CD14-positive monocyte (primary cell): ENCODE data around the gene LSM4. TPM values are rescaled to one million over a fixed set of nuclear protein-coding genes. Genes with fewer than 3 reads are reported as not detected.

Source experiments
- DNase-seq, 3 donors: peaks; one replicate each; pipeline ENCODE4 v3.0.0-alpha.2; 2011 to 2022
- H2AFZ ChIP-seq: 2 replicates; pipeline ENCODE4 v1.6.0; 2012; ENCODE audit warnings: mild to moderate bottlenecking, low read depth, low read length, inconsistent platforms; ENCODE audit not compliant: insufficient read depth, poor library complexity, severe bottlenecking
- H3K27ac ChIP-seq, 2 donors: 1 replicate in 1 of 2; 2 replicates in 1 of 2; pipeline ENCODE4 v1.5.1; 2012 to 2013; ENCODE audit warnings: low read length in 2 of 2, control low read depth in 1 of 2, inconsistent platforms in 1 of 2, low read depth in 1 of 2, mild to moderate bottlenecking in 1 of 2
- H3K27me3 ChIP-seq, 2 donors: one replicate each; pipeline versions ENCODE4 v1.6.0 to v1.6.1; 2011 to 2013; ENCODE audit warnings: low read length in 2 of 2; ENCODE audit not compliant: control insufficient read depth in 2 of 2, insufficient read depth in 2 of 2
- H3K36me3 ChIP-seq, 2 donors: replicated peaks in 1 of 2; 1 replicate in 1 of 2; 2 replicates in 1 of 2; pipeline versions ENCODE4 v1.5.1 to v1.6.1; 2012 to 2013; ENCODE audit warnings: low read length in 2 of 2, control low read depth in 1 of 2, inconsistent platforms in 1 of 2, mild to moderate bottlenecking in 1 of 2; ENCODE audit not compliant: insufficient read depth in 2 of 2, control insufficient read depth in 1 of 2
- H3K4me1 ChIP-seq, 2 donors: 1 replicate in 1 of 2; 2 replicates in 1 of 2; pipeline versions ENCODE4 v1.5.1 to v1.6.1; 2012 to 2013; ENCODE audit warnings: low read length in 2 of 2, control low read depth in 1 of 2, inconsistent platforms in 1 of 2, mild to moderate bottlenecking in 1 of 2, moderate library complexity in 1 of 2; ENCODE audit not compliant: insufficient read depth in 2 of 2, control insufficient read depth in 1 of 2
- H3K4me2 ChIP-seq: replicated peaks from 2 replicates; pipeline ENCODE3; 2012; ENCODE audit warnings: low read length, moderate library complexity, mild to moderate bottlenecking; ENCODE audit not compliant: poor library complexity, severe bottlenecking; ENCODE audit errors: extremely low read depth
- H3K4me3 ChIP-seq, 3 experiments: fragments of 200-600 bp in 1 of 3; sonication (generic) in 1 of 3; replicated peaks in 1 of 3; 1 replicate in 2 of 3; 2 replicates in 1 of 3; pipeline ENCODE4 v1.5.1; 2011 to 2013; ENCODE audit warnings: low read length in 3 of 3, mild to moderate bottlenecking in 3 of 3, control low read depth in 2 of 3, low read depth in 2 of 3, inconsistent platforms in 1 of 3, moderate library complexity in 1 of 3
- H3K79me2 ChIP-seq: 2 replicates; pipeline ENCODE4 v1.6.0; 2012; ENCODE audit warnings: mild to moderate bottlenecking, control low read depth, inconsistent platforms, low read length, moderate library complexity; ENCODE audit not compliant: insufficient read depth
- H3K9ac ChIP-seq: 2 replicates; pipeline ENCODE4 v1.6.0; 2017; ENCODE audit warnings: low read length, mild to moderate bottlenecking; ENCODE audit not compliant: insufficient read depth, poor library complexity, severe bottlenecking
- H3K9me3 ChIP-seq, 2 donors: replicated peaks in 1 of 2; 1 replicate in 1 of 2; 2 replicates in 1 of 2; pipeline versions ENCODE4 v1.5.1 to v1.6.1; 2012 to 2013; ENCODE audit warnings: low read length in 2 of 2, control low read depth in 1 of 2; ENCODE audit not compliant: control insufficient read depth in 1 of 2, insufficient read depth in 1 of 2
- H4K20me1 ChIP-seq: 2 replicates; pipeline ENCODE4 v1.6.0; 2012; ENCODE audit warnings: mild to moderate bottlenecking, low read length, control low read depth, moderate library complexity; ENCODE audit not compliant: insufficient read depth
- H3K27ac Mint-ChIP-seq, 7 donors: one replicate each; pipeline ENCODE4 v1.8.0; 2020; ENCODE audit warnings: mild to moderate bottlenecking in 7 of 7, mixed read lengths in 7 of 7, moderate library complexity in 6 of 7, inconsistent platforms in 2 of 7
- H3K27me3 Mint-ChIP-seq, 3 donors: one replicate each; pipeline ENCODE4 v1.8.0; 2021 to 2022; ENCODE audit warnings: low read depth in 3 of 3, mild to moderate bottlenecking in 3 of 3, mixed read lengths in 3 of 3, moderate library complexity in 3 of 3, inconsistent platforms in 1 of 3
- H3K36me3 Mint-ChIP-seq, 2 donors: one replicate each; pipeline ENCODE4 v1.8.0; 2020; ENCODE audit warnings: mixed read lengths in 2 of 2, inconsistent platforms in 1 of 2, mild to moderate bottlenecking in 1 of 2
- H3K4me1 Mint-ChIP-seq: one replicate; pipeline ENCODE4 v1.8.0; 2020; ENCODE audit warnings: mild to moderate bottlenecking, mixed read lengths
- H3K4me3 Mint-ChIP-seq, 2 donors: one replicate each; pipeline ENCODE4 v1.8.0; 2020; ENCODE audit warnings: mild to moderate bottlenecking in 2 of 2, mixed read lengths in 2 of 2, moderate library complexity in 1 of 2
- H3K9me3 Mint-ChIP-seq, 7 donors: one replicate each; pipeline ENCODE4 v1.8.0; 2020 to 2022; ENCODE audit warnings: mixed read lengths in 7 of 7, mild to moderate bottlenecking in 6 of 7, moderate library complexity in 6 of 7, inconsistent platforms in 2 of 7
- WGBS: methylation state at CpG from one replicate; pipeline ENCODE4 v1.1.5; 2013; ENCODE audit warnings: missing lambda C conversion rate; ENCODE audit not compliant: insufficient coverage; 5-methylcytosine and 5-hydroxymethylcytosine counted together
- intact Hi-C, 2 donors: fragments of 100-400 bp; cut with micrococcal nuclease; formaldehyde crosslinking; loops; one replicate each; pipeline versions ENCODE4 v1.15.0 to v1.15.1; 2023
- polyA plus RNA-seq, 3 donors: library from polyadenylated mRNA; depleted of rRNA in 1 of 3; unstranded in 2 of 3; stranded (reverse) in 1 of 3; fragments of 300-500 nt in 2 of 3; fragments of >200 nt in 1 of 3; fragmentation: Illumina TruSeq in 2 of 3; gene quantifications; 1 replicate in 2 of 3; 2 replicates in 1 of 3; pipeline ENCODE4 v1.2.3, GENCODE V29; 2012 to 2021
- TF ChIP-seq, protein P1 (sequence below): fragments of 200-600 bp; IDR thresholded peaks from one replicate; pipeline ENCODE4 v1.8.0; 2022; ENCODE audit warnings: antibody characterized with exemption, mild to moderate bottlenecking

LSM4 gene
- polyA plus RNA-seq, 3 donors, result 66.5 to 143 (median 97.0) TPM

- Mint-ChIP-seq H3K27ac (peak overlapping the region in 4 of 7 donors; percentile 25 to 57 (median 33)), H3K36me3 (peaks cover 23 to 40% of the 10 kb centered on the region in 2 donors), H3K4me3 (no peak overlapping the region), H3K27me3 (peaks cover 0 to 13% (median 0%) of the 10 kb centered on the region in 3 donors), H3K4me1 (peaks cover 28% of the 10 kb centered on the region), H3K9me3 (peaks cover 0 to 1% (median 0%) of the 10 kb centered on the region in 7 donors)
- Histone ChIP-seq H3K27ac (no peak overlapping the region), H3K9ac (no peak overlapping the region), H4K20me1 (peaks cover 68% of the 10 kb centered on the region), H3K4me3 (no peak overlapping the region), H3K9me3 (no peaks in the 10 kb centered on the region), H3K4me2 (no peak overlapping the region), H3K36me3 (peaks cover 5 to 16% of the 10 kb centered on the region in 2 donors), H2AFZ (no peak overlapping the region), H3K79me2 (peaks cover 10% of the 10 kb centered on the region), H3K4me1 (peaks cover 29 to 33% of the 10 kb centered on the region in 2 donors), H3K27me3 (no peaks in the 10 kb centered on the region)
- TF ChIP-seq, protein P1, sequence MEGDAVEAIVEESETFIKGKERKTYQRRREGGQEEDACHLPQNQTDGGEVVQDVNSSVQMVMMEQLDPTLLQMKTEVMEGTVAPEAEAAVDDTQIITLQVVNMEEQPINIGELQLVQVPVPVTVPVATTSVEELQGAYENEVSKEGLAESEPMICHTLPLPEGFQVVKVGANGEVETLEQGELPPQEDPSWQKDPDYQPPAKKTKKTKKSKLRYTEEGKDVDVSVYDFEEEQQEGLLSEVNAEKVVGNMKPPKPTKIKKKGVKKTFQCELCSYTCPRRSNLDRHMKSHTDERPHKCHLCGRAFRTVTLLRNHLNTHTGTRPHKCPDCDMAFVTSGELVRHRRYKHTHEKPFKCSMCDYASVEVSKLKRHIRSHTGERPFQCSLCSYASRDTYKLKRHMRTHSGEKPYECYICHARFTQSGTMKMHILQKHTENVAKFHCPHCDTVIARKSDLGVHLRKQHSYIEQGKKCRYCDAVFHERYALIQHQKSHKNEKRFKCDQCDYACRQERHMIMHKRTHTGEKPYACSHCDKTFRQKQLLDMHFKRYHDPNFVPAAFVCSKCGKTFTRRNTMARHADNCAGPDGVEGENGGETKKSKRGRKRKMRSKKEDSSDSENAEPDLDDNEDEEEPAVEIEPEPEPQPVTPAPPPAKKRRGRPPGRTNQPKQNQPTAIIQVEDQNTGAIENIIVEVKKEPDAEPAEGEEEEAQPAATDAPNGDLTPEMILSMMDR, result no peak
- DNase-seq, result no peak
- 83% methylated on average over 1 of the region's 6 CpGs for WGBS
- intact Hi-C loops, result loop anchor here (5.0 to 10.0 kb wide), 2 partner anchors 143 to 146 kb away; partner anchors contain the start of gene SSBP4 (in 2 of the 2)
Observed at GRCh38 chr19:18271433-18271841, 51.4 kb downstream of the LSM4 start.

DNA sequence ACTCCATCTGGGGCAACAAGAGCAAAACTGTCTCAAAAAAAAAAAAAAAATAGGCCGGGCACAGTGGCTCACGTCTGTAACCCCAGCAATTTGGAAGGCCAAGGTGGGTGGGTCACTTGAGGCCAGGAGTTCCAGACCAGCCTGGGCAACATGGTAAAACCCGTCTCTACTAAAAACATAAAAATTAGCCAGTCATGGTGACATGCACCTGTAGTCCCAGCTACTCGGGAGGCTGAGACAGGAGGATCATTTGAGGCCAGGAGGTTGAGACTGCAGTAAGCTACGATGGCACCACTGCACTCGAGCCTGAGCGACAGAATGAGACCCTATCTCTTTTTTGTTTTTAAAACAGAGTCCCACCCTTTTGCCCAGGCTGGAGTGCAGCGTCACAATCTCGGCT, 52.5 kb downstream of the LSM4 start:
- H3K79me2 ChIP-seq, result peaks cover 3% of the 10 kb centered on the region
- Mint-ChIP-seq H3K9me3 (peaks cover 0 to 1% (median 0%) of the 10 kb centered on the region in 7 donors), H3K4me3 (no peak overlapping the region), H3K27me3 (peaks cover 0 to 13% (median 0%) of the 10 kb centered on the region in 3 donors), H3K36me3 (peaks cover 27 to 40% of the 10 kb centered on the region in 2 donors), H3K27ac (peak overlapping the region in 1 of 7 donors; percentile 6), H3K4me1 (peaks cover 19% of the 10 kb centered on the region)
- no peak overlapping the region for H3K9ac ChIP-seq
- no peak overlapping the region for H2AFZ ChIP-seq
- H3K27me3 ChIP-seq, result no peaks in the 10 kb centered on the region
- no peak overlapping the region for H3K27ac ChIP-seq
- H3K4me1 ChIP-seq, result peaks cover 18 to 21% of the 10 kb centered on the region in 2 donors
- TF ChIP-seq, protein P1, result no peak
- no peak for DNase-seq
- intact Hi-C loops, result loop anchor here (5.0 to 10.0 kb wide), 2 partner anchors 144 to 147 kb away; partner anchors contain the start of gene SSBP4 (in 2 of the 2)
- no peak overlapping the region for H3K4me2 ChIP-seq
- peaks cover 5 to 24% of the 10 kb centered on the region in 2 donors for H3K36me3 ChIP-seq
- peaks cover 56% of the 10 kb centered on the region for H4K20me1 ChIP-seq
- H3K9me3 ChIP-seq, result no peaks in the 10 kb centered on the region
- H3K4me3 ChIP-seq, result no peak overlapping the region
- WGBS, result 98% methylated on average over 7 of the region's 9 CpGs
